ENCODE data around the gene ARHGEF25. TPM values are rescaled to one million over a fixed set of nuclear protein-coding genes. Genes with fewer than 3 reads are reported as not detected.

Gene ARHGEF25
- total RNA-seq, 4 donors from 2014 or later, result 116 to 140 (median 128) TPM

- Histone ChIP-seq H3K4me1 (peaks cover 0 to 87% (median 27%) of the 10 kb centered on the region in 3 donors), H3K4me3 (peak overlapping the region; percentile 89 to 95), H3K36me3 (peaks cover 0 to 57% of the 10 kb centered on the region in 2 donors), H3K9me3 (no peaks in the 10 kb centered on the region), H3K27me3 (peaks cover 10% of the 10 kb centered on the region), H3K27ac (peak overlapping the region; percentile 30 to 99 (median 97))
- ATAC-seq, result no peak
- WGBS, 2 donors (ENCODE audit: low coverage in 1 of 2), result 69 to 80% methylated on average over 2 to 4 of the region's 10 CpGs
- TF ChIP-seq, protein P1, sequence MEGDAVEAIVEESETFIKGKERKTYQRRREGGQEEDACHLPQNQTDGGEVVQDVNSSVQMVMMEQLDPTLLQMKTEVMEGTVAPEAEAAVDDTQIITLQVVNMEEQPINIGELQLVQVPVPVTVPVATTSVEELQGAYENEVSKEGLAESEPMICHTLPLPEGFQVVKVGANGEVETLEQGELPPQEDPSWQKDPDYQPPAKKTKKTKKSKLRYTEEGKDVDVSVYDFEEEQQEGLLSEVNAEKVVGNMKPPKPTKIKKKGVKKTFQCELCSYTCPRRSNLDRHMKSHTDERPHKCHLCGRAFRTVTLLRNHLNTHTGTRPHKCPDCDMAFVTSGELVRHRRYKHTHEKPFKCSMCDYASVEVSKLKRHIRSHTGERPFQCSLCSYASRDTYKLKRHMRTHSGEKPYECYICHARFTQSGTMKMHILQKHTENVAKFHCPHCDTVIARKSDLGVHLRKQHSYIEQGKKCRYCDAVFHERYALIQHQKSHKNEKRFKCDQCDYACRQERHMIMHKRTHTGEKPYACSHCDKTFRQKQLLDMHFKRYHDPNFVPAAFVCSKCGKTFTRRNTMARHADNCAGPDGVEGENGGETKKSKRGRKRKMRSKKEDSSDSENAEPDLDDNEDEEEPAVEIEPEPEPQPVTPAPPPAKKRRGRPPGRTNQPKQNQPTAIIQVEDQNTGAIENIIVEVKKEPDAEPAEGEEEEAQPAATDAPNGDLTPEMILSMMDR (IDR thresholded peaks at IDR 0.05), result no peak
- TF ChIP-seq EP300 (IDR thresholded peaks at IDR 0.05), result no peak
Measured at GRCh38 chr12:57612711-57613426, 1.6 kb downstream of the ARHGEF25 start.

- TF ChIP-seq EP300 (IDR thresholded peaks at IDR 0.05) (no peak), POLR2A (IDR thresholded peaks at IDR 0.05) (no peak), POLR2AphosphoS5 (IDR thresholded peaks at IDR 0.05) (no peak)
- TF ChIP-seq, protein P1 (IDR thresholded peaks at IDR 0.05), result no peak
- H3K9me3 ChIP-seq, result no peaks in the 10 kb centered on the region
- peak overlapping the region in 1 of 2 donors; percentile 89 for H3K4me3 ChIP-seq
- H3K4me1 ChIP-seq, result peaks cover 0 to 83% (median 27%) of the 10 kb centered on the region in 3 donors
- 53 to 67% methylated on average over 3 to 4 of the region's 10 CpGs for WGBS, 2 donors (ENCODE audit: low coverage in 1 of 2)
- H3K27me3 ChIP-seq, result peaks cover 10% of the 10 kb centered on the region
- ATAC-seq, result no peak
- peaks cover 0 to 55% of the 10 kb centered on the region in 2 donors for H3K36me3 ChIP-seq
- peak overlapping the region in 3 of 4 donors; percentile 96 to 99 (median 98) for H3K27ac ChIP-seq
Measured at GRCh38 chr12:57613427-57614109, 2.3 kb downstream of the ARHGEF25 start.

GRCh38 chr12:57614178-57614947, 3.1 kb downstream of the ARHGEF25 start:
- Histone ChIP-seq H3K4me1 (peaks cover 0 to 76% (median 21%) of the 10 kb centered on the region in 3 donors), H3K27ac (peak overlapping the region in 3 of 4 donors; percentile 96 to 99 (median 98)), H3K9me3 (no peaks in the 10 kb centered on the region), H3K36me3 (peaks cover 0 to 50% of the 10 kb centered on the region in 2 donors), H3K27me3 (peaks cover 10% of the 10 kb centered on the region), H3K4me3 (no peak overlapping the region)
- 28 to 36% methylated on average over 8 of the region's 14 CpGs for WGBS, 2 donors (ENCODE audit: low coverage in 1 of 2)
- TF ChIP-seq EP300 (IDR thresholded peaks at IDR 0.05) (no peak), POLR2AphosphoS5 (IDR thresholded peaks at IDR 0.05) (no peak), POLR2A (IDR thresholded peaks at IDR 0.05) (no peak)
- ATAC-seq, result no peak

GRCh38 chr12:57614948-57615500, 3.8 kb downstream of the ARHGEF25 start:
- peak overlapping the region in 3 of 4 donors; percentile 36 to 99 (median 39) for H3K27ac ChIP-seq
- H3K4me1 ChIP-seq, result peaks cover 0 to 75% (median 14%) of the 10 kb centered on the region in 3 donors
- 79 to 100% methylated on average over 2 to 10 of the region's 11 CpGs for WGBS, 2 donors (ENCODE audit: low coverage in 1 of 2)

More at GRCh38 chr12:57614948-57615500, 3.8 kb downstream of the ARHGEF25 start:
- no peaks in the 10 kb centered on the region for H3K9me3 ChIP-seq
- ATAC-seq, result no peak
- H3K27me3 ChIP-seq, result peaks cover 13% of the 10 kb centered on the region
- H3K4me3 ChIP-seq, result no peak overlapping the region
- TF ChIP-seq, protein P1 (IDR thresholded peaks at IDR 0.05), result no peak
- TF ChIP-seq POLR2AphosphoS5 (IDR thresholded peaks at IDR 0.05) (no peak), EP300 (IDR thresholded peaks at IDR 0.05) (no peak), POLR2A (IDR thresholded peaks at IDR 0.05) (no peak)
- peaks cover 0 to 50% of the 10 kb centered on the region in 2 donors for H3K36me3 ChIP-seq
